K562 (cell line): ENCODE results near the gene PTTG1IP. TPM values are rescaled to one million over a fixed set of nuclear protein-coding genes. Genes with fewer than 3 reads are reported as not detected.

Experiments used
- CCNT2 ChIP-seq: IDR thresholded peaks from 2 replicates; pipeline ENCODE4 v1.6.1; 2011; ENCODE audit warnings: borderline replicate concordance, low read depth, mild to moderate bottlenecking, moderate library complexity, mixed read lengths, low read length; ENCODE audit not compliant: insufficient read length; ENCODE audit errors: extremely low read depth
- CREM ChIP-seq: IDR thresholded peaks from 2 replicates; pipeline ENCODE4 v1.6.1; 2014; ENCODE audit warnings: antibody characterized with exemption, low read depth
- CSDE1 ChIP-seq, 2 experiments: fragments of 450-650 bp; IDR thresholded peaks; 2 replicates each; pipeline ENCODE4 v1.6.1; 2016; ENCODE audit warnings: mild to moderate bottlenecking in 1 of 2
- CTBP1 ChIP-seq: fragments of 450-650 bp; IDR thresholded peaks from 2 replicates; pipeline ENCODE4 v1.6.1; 2016; ENCODE audit warnings: borderline replicate concordance
- GTF2A2 ChIP-seq: IDR thresholded peaks from 2 replicates; pipeline ENCODE4 v1.6.1; 2016; ENCODE audit warnings: mild to moderate bottlenecking, missing genetic modification characterization, missing compliant biosample characterization
- HDAC8 ChIP-seq: fragments of 450-650 bp; IDR thresholded peaks from 2 replicates; pipeline ENCODE4 v1.6.1; 2016; ENCODE audit warnings: mild to moderate bottlenecking, missing genetic modification characterization, moderate library complexity, missing compliant biosample characterization
- HMG20A ChIP-seq: fragments of 450-650 bp; formaldehyde crosslinking; conservative IDR thresholded peaks from 2 replicates; pipeline ENCODE4 v1.4.0; 2020; ENCODE audit warnings: mild to moderate bottlenecking, mixed read lengths
- KDM1A ChIP-seq, 2 experiments: fragments of 450-650 bp; IDR thresholded peaks; 2 replicates each; pipeline ENCODE4 v1.6.1; 2016; ENCODE audit warnings: mild to moderate bottlenecking in 2 of 2
- KLF10 ChIP-seq: fragments of 250-450 bp; sonication (Bioruptor Pico); IDR thresholded peaks from 2 replicates; pipeline ENCODE4 v1.6.1; 2021; ENCODE audit warnings: matching md5 sums
- MBD1 ChIP-seq: fragments of 250-450 bp; sonication (Bioruptor Pico); IDR thresholded peaks from 2 replicates; pipeline ENCODE4 v1.8.0; 2022; ENCODE audit warnings: inconsistent platforms
- MBD2 ChIP-seq: sonication (generic); IDR thresholded peaks from 2 replicates; pipeline ENCODE4 v1.6.1; 2016; ENCODE audit warnings: low read depth, borderline replicate concordance
- MXD1 ChIP-seq: fragments of 250-450 bp; sonication (Bioruptor Pico); IDR thresholded peaks from 2 replicates; pipeline ENCODE4 v1.8.0; 2021; ENCODE audit warnings: borderline replicate concordance, mild to moderate bottlenecking, moderate library complexity; ENCODE audit not compliant: poor library complexity, severe bottlenecking
- NFATC3 ChIP-seq: fragments of 450-650 bp; IDR thresholded peaks from 2 replicates; pipeline ENCODE4 v1.6.1; 2017; ENCODE audit warnings: mild to moderate bottlenecking
- POLR2B ChIP-seq: fragments of 450-650 bp; IDR thresholded peaks from 2 replicates; pipeline ENCODE4 v1.6.1; 2018; ENCODE audit warnings: low read depth; ENCODE audit not compliant: partially characterized antibody
- RAD51 ChIP-seq: fragments of 450-650 bp; IDR thresholded peaks from 2 replicates; pipeline ENCODE4 v1.7.1; 2016; ENCODE audit warnings: low read depth, mild to moderate bottlenecking, borderline replicate concordance
- SAFB ChIP-seq: fragments of 200-400 bp; formaldehyde crosslinking; IDR thresholded peaks from 2 replicates; pipeline ENCODE4 v1.6.1; 2017; ENCODE audit warnings: low read depth, low read length, borderline replicate concordance
- SMAD2 ChIP-seq: fragments of 150-350 bp; IDR thresholded peaks from 2 replicates; pipeline ENCODE4 v1.6.1; 2014; ENCODE audit warnings: low read depth, mild to moderate bottlenecking, low read length
- STAT5B ChIP-seq: fragments of 250-450 bp; sonication (Bioruptor Pico); IDR thresholded peaks from 2 replicates; pipeline ENCODE4 v1.8.0; 2021; ENCODE audit warnings: mild to moderate bottlenecking, inconsistent platforms
- TAF7 ChIP-seq: fragments of 450-650 bp; IDR thresholded peaks from 2 replicates; pipeline ENCODE4 v1.6.1; 2016; ENCODE audit warnings: missing genetic modification characterization, missing compliant biosample characterization
- ZNF12 ChIP-seq: sonication (generic); formaldehyde crosslinking; IDR thresholded peaks from 2 replicates; pipeline ENCODE4 v1.4.0; 2020; ENCODE audit warnings: mild to moderate bottlenecking, missing genetic modification reagents
- ZNF212 ChIP-seq: fragments of 450-650 bp; formaldehyde crosslinking; IDR thresholded peaks from 2 replicates; pipeline ENCODE4 v1.4.0; 2020; ENCODE audit warnings: mild to moderate bottlenecking
- polyA plus RNA-seq, 8 experiments: library from polyadenylated mRNA; depleted of rRNA in 4 of 8; stranded (reverse) in 5 of 8; unstranded in 3 of 8; fragments of >200 nt; fragmentation: Nextera tagmentation in 2 of 8; fragmentation: Illumina TruSeq in 1 of 8; extraction: Ambion mirVana in 2 of 8; extraction: Trizol in 1 of 8; gene quantifications; 2 replicates each; pipeline versions ENCODE4 v1.2.1 to v1.2.3, GENCODE V29; 2011 to 2014; ENCODE audit warnings: inconsistent platforms in 1 of 8, missing spikeins in 1 of 8
- total RNA-seq, 7 experiments: library from RNA; depleted of rRNA in 6 of 7; stranded (reverse); fragments of >200 nt in 6 of 7; fragmentation: Illumina TruSeq in 2 of 7; extraction: Trizol in 2 of 7; gene quantifications; 2 replicates each; pipeline versions ENCODE4 v1.2.1 to v1.2.3, GENCODE V29; 2011 to 2021; ENCODE audit warnings: low replicate concordance in 1 of 7
- TF ChIP-seq, protein P1 (sequence below): fragments of 250-450 bp; sonication (Bioruptor Pico); IDR thresholded peaks from 2 replicates; pipeline ENCODE4 v1.8.0; 2021; ENCODE audit warnings: mild to moderate bottlenecking, moderate library complexity
- TF ChIP-seq, protein P2 (sequence below): fragments of 450-650 bp; IDR thresholded peaks from 2 replicates; pipeline ENCODE4 v1.6.1; 2018; ENCODE audit not compliant: partially characterized antibody

Gene PTTG1IP
- total and polyA plus RNA-seq, 9 of the 15 experiments (the other 6 are each of a cell fraction or from before 2014, with no cell fraction given) = 5.0 to 99.3 (median 82.4) TPM

DNA sequence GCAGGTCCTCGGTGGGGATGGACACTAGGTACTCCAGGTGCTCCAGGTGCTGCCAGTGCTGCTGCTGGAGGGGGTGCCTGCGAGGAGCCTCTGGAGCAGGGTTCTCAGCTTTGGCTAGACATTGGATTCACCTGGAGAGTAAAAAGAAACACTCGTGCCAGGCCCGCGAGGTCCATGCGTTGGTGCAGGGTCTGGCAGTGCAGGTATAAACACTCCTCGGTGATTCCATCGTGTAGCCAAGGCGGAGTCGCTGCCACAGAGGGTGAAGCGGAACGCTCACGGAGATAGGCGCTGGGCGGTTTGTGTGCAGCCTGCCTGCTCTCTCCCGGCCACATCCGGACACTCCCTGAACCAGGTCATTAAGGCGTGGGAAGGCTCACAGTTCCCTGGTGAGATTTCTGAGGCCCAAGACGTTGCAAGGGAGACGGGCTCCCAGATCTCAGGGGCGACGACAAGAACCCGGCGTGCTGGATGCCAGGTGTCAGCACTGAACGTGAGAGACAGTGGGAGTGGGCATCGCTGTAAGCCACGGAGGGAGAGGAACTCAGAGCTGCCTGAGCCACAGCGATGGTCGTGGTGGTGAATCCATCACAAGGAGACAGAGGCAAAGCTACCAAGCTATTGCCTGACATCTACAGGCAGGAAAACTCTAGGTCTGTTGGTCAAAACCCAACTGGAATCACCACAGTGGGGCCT, 38.4 kb downstream of the PTTG1IP start (continued):
- TF ChIP-seq RAD51 (no peak), KLF10 (no peak), CCNT2 (no peak), KDM1A (IDR thresholded peaks at IDR 0.05) (no peak; a peak in 1 of 4 replicates), CSDE1 (IDR thresholded peaks at IDR 0.05) (no peak), HMG20A (CRISPR knock-in tag) (no peak), MBD1 (no peak), ZNF12 (CRISPR knock-in tag) (0 out of 2 replicates have a peak, but pooled peaks have one; percentile 35), HDAC8 (tag) (no peak), CREM (peak; percentile 53), SAFB (no peak), ZNF212 (CRISPR knock-in tag) (no peak), GTF2A2 (tag) (no peak), MXD1 (CRISPR knock-in tag) (no peak), SMAD2 (no peak), MBD2 (no peak), NFATC3 (no peak), CTBP1 (peak; percentile 81), TAF7 (tag) (no peak), STAT5B (CRISPR knock-in tag) (no peak), POLR2B (no peak)
- TF ChIP-seq, protein P1, sequence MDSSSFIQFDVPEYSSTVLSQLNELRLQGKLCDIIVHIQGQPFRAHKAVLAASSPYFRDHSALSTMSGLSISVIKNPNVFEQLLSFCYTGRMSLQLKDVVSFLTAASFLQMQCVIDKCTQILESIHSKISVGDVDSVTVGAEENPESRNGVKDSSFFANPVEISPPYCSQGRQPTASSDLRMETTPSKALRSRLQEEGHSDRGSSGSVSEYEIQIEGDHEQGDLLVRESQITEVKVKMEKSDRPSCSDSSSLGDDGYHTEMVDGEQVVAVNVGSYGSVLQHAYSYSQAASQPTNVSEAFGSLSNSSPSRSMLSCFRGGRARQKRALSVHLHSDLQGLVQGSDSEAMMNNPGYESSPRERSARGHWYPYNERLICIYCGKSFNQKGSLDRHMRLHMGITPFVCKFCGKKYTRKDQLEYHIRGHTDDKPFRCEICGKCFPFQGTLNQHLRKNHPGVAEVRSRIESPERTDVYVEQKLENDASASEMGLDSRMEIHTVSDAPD (CRISPR knock-in tag) = no peak
- TF ChIP-seq, protein P2, sequence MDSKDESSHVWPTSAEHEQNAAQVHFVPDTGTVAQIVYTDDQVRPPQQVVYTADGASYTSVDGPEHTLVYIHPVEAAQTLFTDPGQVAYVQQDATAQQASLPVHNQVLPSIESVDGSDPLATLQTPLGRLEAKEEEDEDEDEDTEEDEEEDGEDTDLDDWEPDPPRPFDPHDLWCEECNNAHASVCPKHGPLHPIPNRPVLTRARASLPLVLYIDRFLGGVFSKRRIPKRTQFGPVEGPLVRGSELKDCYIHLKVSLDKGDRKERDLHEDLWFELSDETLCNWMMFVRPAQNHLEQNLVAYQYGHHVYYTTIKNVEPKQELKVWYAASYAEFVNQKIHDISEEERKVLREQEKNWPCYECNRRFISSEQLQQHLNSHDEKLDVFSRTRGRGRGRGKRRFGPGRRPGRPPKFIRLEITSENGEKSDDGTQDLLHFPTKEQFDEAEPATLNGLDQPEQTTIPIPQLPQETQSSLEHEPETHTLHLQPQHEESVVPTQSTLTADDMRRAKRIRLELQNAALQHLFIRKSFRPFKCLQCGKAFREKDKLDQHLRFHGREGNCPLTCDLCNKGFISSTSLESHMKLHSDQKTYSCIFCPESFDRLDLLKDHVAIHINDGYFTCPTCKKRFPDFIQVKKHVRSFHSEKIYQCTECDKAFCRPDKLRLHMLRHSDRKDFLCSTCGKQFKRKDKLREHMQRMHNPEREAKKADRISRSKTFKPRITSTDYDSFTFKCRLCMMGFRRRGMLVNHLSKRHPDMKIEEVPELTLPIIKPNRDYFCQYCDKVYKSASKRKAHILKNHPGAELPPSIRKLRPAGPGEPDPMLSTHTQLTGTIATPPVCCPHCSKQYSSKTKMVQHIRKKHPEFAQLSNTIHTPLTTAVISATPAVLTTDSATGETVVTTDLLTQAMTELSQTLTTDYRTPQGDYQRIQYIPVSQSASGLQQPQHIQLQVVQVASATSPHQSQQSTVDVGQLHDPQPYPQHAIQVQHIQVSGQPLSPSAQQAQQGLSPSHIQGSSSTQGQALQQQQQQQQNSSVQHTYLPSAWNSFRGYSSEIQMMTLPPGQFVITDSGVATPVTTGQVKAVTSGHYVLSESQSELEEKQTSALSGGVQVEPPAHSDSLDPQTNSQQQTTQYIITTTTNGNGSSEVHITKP = no peak
